PC-9 (cell line): ENCODE measurements around the gene SDCCAG8. TPM values are rescaled to one million over a fixed set of nuclear protein-coding genes. Genes with fewer than 3 reads are reported as not detected.

Source experiments
- BruUV-seq: library from RNA; stranded (reverse); fragments of 400-500 nt; replicated peaks from 2 replicates; lab custom pipeline; 2021; lab: Mats Ljungman, UMichigan
- CTCF ChIA-PET: fragments of 300-600 bp; sonication (Branson Sonifier 250); formaldehyde crosslinking; loops from one replicate; lab custom pipeline; 2022; ENCODE audit warnings: antibody characterized with exemption; lab: Charles Lee
- POLR2A ChIA-PET: fragments of 300-600 bp; sonication (Branson Sonifier 250); formaldehyde crosslinking; loops from one replicate; lab custom pipeline; 2022; ENCODE audit warnings: antibody characterized with exemption; ENCODE audit not compliant: unreplicated experiment; lab: Charles Lee
- DNase-seq, 2 experiments: peaks; one replicate each; pipeline versions ENCODE4 v3.0.0 to v3.0.0-alpha.2; 2015 to 2022; ENCODE audit warnings: mixed read lengths in 1 of 2
- H2AFZ ChIP-seq: fragments of 200-600 bp; sonication (generic); 2 replicates; pipeline ENCODE4 v1.8.1; 2017; ENCODE audit warnings: antibody characterized with exemption
- H3F3A ChIP-seq: fragments of 200-600 bp; sonication (generic); 2 replicates; pipeline ENCODE4 v1.8.1; 2017; ENCODE audit warnings: antibody characterized with exemption, mild to moderate bottlenecking, low read depth; ENCODE audit not compliant: insufficient read depth
- H3K27ac ChIP-seq: fragments of 200-600 bp; sonication (generic); 2 replicates; pipeline ENCODE4 v1.6.1; 2016; ENCODE audit warnings: mixed run types
- H3K27me3 ChIP-seq: fragments of 200-600 bp; sonication (generic); 2 replicates; pipeline ENCODE4 v1.6.1; 2016; ENCODE audit warnings: low read depth, mixed run types; ENCODE audit not compliant: insufficient read depth
- H3K36me3 ChIP-seq: fragments of 200-600 bp; sonication (generic); 2 replicates; pipeline ENCODE4 v1.6.1; 2016; ENCODE audit warnings: low read depth, mixed run types
- H3K4me1 ChIP-seq: fragments of 200-600 bp; sonication (generic); replicated peaks from 2 replicates; pipeline ENCODE4 v1.6.1; 2016; ENCODE audit warnings: mixed run types; ENCODE audit not compliant: insufficient read depth
- H3K4me2 ChIP-seq: fragments of 200-600 bp; sonication (generic); 2 replicates; pipeline ENCODE4 v1.6.1; 2017; ENCODE audit warnings: mixed run types
- H3K4me3 ChIP-seq: fragments of 200-600 bp; sonication (generic); 2 replicates; pipeline ENCODE4 v1.6.1; 2016; ENCODE audit warnings: mixed run types
- H3K79me2 ChIP-seq: fragments of 200-600 bp; sonication (generic); 2 replicates; pipeline ENCODE4 v1.6.1; 2017; ENCODE audit warnings: low read depth, mixed run types
- H3K9me2 ChIP-seq: fragments of 200-600 bp; sonication (generic); 2 replicates; pipeline ENCODE4 v1.8.1; 2017; ENCODE audit warnings: mild to moderate bottlenecking; ENCODE audit not compliant: insufficient read depth
- H3K9me3 ChIP-seq: fragments of 200-600 bp; sonication (generic); 2 replicates; pipeline ENCODE4 v1.8.1; 2016; ENCODE audit warnings: low read depth; ENCODE audit not compliant: insufficient read depth
- H4K20me1 ChIP-seq: fragments of 200-600 bp; sonication (generic); 2 replicates; pipeline ENCODE4 v1.8.1; 2017; ENCODE audit not compliant: insufficient read depth
- CTCF ChIP-seq: fragments of 200-600 bp; sonication (generic); conservative IDR thresholded peaks from 2 replicates; pipeline ENCODE4 v1.6.1; 2017; ENCODE audit warnings: mixed run types, antibody characterized with exemption, mild to moderate bottlenecking, moderate library complexity
- EZH2 ChIP-seq: fragments of 200-600 bp; sonication (generic); IDR thresholded peaks from 2 replicates; pipeline ENCODE4 v1.8.0; 2017; ENCODE audit warnings: antibody characterized with exemption, low read depth
- intact Hi-C: fragments of 100-400 bp; cut with micrococcal nuclease; formaldehyde crosslinking; loops from one replicate; pipeline ENCODE4 v1.10.0; 2022; ENCODE audit not compliant: unreplicated experiment
- total RNA-seq: library from RNA; stranded (reverse); gene quantifications from 2 replicates; pipeline ENCODE4 v1.2.3, GENCODE V29; 2021

Gene SDCCAG8
- total RNA-seq, 1 experiment from 2014 or later = 22.7 TPM

DNA sequence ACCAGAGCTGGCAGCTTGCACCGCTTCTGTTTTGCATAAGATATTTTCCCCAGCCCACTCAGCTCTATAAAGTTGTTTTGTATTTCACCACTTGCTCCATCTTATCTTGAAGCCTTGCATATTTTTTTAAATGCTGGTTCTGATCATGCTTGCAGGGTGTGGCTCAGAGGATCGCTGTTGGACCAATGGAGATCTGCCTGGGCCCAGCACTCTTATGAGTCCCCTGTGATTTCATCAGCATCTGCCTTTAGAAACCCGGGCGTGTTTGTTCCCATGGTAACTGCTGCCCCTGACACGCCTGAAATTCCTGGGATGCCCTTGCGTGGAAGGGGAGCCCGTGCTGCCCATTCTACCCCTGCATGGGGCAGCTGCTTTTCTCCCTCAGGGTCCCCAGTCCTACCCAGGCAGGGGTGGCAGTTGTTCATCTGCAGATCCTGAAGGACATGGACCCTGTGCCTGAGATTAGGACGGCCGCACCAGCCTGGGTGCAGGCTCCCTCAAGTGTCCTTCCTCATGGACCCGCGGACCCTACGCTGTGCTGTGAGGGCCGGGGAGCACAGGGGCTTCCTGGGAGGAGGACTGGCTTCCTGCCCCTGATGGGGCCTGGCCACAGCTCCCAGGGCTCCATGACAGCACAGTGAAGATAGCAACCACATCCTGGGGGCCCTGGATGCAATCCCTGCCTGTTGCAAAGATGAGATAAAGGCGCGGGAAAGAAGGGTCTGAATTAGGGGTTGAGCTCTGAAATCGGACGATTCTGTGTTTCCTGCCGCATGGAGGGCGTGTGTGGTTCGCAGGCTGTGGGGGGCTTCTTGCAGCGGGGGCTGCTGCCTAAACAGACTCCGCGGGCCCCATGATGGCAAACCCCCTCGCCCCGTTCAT is 226.5 kb downstream of the SDCCAG8 start:
- Histone ChIP-seq H3K9me2 (no peaks in the 10 kb centered on the region), H3K36me3 (no peaks in the 10 kb centered on the region), H3F3A (no peaks in the 10 kb centered on the region), H3K4me1 (no peaks in the 10 kb centered on the region), H3K79me2 (no peaks in the 10 kb centered on the region), H3K27ac (no peak overlapping the region), H4K20me1 (no peaks in the 10 kb centered on the region), H3K27me3 (no peaks in the 10 kb centered on the region), H3K4me2 (no peak overlapping the region), H3K9me3 (no peaks in the 10 kb centered on the region), H2AFZ (no peak overlapping the region), H3K4me3 (no peak overlapping the region)
- intact Hi-C loops = no loop called here
- DNase-seq = peak in 1 of 2 experiments; percentile 8
- BruUV-seq = no TSS peak
- ChIA-PET POLR2A (interaction anchor here (0.6 kb wide), 1 partner anchor 1138 kb away, joined by 3 read pairs; no protein-coding TSS in a partner anchor), CTCF (no interaction called here)
- TF ChIP-seq CTCF (no peak), EZH2 (no peak)

- Histone ChIP-seq H3K27ac (no peak overlapping the region), H3K79me2 (no peaks in the 10 kb centered on the region), H3F3A (no peaks in the 10 kb centered on the region), H3K9me2 (no peaks in the 10 kb centered on the region), H3K4me3 (no peak overlapping the region), H3K4me1 (no peaks in the 10 kb centered on the region), H3K4me2 (no peak overlapping the region), H2AFZ (no peak overlapping the region), H4K20me1 (no peaks in the 10 kb centered on the region), H3K36me3 (no peaks in the 10 kb centered on the region), H3K27me3 (no peaks in the 10 kb centered on the region), H3K9me3 (no peaks in the 10 kb centered on the region)
- DNase-seq = no peak
- intact Hi-C loops = no loop called here
- no peak for TF ChIP-seq CTCF
- BruUV-seq = no TSS peak
- ChIA-PET CTCF (no interaction called here), POLR2A (interaction anchor here (0.6 kb wide), 1 partner anchor 1138 kb away, joined by 3 read pairs; no protein-coding TSS in a partner anchor)
Measured at GRCh38 chr1:243483071-243483771, 227.4 kb downstream of the SDCCAG8 start.

DNA sequence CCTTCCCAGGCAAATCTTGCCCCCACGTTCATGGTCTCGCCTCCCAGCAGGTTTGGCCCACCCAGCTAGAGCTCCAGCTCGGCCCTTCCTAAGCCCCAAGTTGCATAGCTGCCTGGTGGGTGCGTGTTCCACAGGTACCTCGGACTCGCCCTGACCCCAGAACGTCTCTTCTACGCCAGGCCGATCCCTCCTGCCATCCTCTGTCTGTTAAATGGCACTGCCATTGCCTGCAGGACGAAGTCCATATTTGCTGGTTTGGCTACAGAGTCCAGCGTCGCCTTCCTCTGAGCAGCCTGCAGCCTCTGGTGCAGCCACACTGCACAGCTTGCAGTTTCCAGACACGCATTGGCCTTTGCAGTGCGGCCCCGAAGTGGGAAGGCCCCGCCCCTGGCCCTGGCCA is 228.1 kb downstream of the SDCCAG8 start:
- intact Hi-C loops = no loop called here
- CTCF ChIA-PET = no interaction called here
- no peak overlapping the region for H3K4me2 ChIP-seq

More for the DNA sequence above, 228.1 kb downstream of the SDCCAG8 start:
- H3F3A ChIP-seq = no peaks in the 10 kb centered on the region
- H3K4me1 ChIP-seq = no peaks in the 10 kb centered on the region
- H2AFZ ChIP-seq = no peak overlapping the region
- no peaks in the 10 kb centered on the region for H3K36me3 ChIP-seq
- no peaks in the 10 kb centered on the region for H3K27me3 ChIP-seq
- no peak overlapping the region for H3K4me3 ChIP-seq
- H3K9me3 ChIP-seq = no peaks in the 10 kb centered on the region
- H3K27ac ChIP-seq = no peak overlapping the region
- BruUV-seq = no TSS peak
- DNase-seq = no peak
- POLR2A ChIA-PET = no interaction called here
- no peaks in the 10 kb centered on the region for H3K79me2 ChIP-seq
- H3K9me2 ChIP-seq = no peaks in the 10 kb centered on the region
- TF ChIP-seq CTCF (no peak), EZH2 (no peak)
- H4K20me1 ChIP-seq = no peaks in the 10 kb centered on the region
